ENCODE data around the gene SH3BP2. TPM values are rescaled to one million over a fixed set of nuclear protein-coding genes. Genes with fewer than 3 reads are reported as not detected.

SH3BP2 gene
- total RNA-seq, 1 donor from 2014 or later, result 25.6 TPM

DNA sequence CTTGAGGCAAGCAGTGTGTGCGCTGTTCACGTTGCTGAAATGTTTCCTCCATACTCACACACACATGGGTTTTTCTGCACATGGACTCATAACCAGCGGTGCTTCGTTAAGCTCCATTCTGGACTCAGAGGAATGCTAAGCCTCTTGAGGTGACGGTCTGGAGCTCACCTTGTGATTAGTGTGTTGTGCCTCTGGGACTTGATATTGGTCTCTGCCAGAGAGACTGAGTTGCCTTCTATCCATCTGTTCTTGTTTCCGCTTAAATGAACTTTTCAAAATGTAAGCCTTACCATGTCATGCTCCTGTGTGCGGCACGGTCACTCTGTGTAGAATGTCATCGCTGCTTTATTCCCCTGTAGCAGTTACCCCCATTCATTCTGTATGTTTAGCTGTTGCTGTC lies 93.3 kb downstream of the SH3BP2 start:
- DNase-seq (no peak), ATAC-seq (no peak)
- intact Hi-C loops (cut with micrococcal nuclease), result no loop called here

DNA sequence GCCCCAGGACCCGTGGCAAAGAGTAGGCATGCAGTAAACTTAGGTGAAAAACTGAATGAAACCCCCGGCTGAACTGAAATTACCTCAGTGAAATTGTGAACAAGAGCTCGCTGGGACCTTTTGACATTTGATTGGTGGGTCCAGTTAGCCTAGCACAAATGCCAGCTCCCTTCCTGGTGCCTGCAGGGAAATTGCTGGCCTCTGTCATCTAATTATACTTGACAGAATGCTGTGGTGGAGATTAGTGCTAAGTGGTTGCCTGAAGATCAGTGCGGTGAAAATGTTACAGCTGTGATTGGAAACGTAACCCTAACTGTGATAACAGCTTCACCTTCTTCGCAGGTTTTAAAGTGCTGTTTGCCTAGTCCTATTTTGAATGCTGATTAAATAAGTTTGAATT lies 93.7 kb downstream of the SH3BP2 start:
- intact Hi-C loops (cut with micrococcal nuclease), result no loop called here
- ATAC-seq, result peak; percentile 95
- no peak for DNase-seq

DNA sequence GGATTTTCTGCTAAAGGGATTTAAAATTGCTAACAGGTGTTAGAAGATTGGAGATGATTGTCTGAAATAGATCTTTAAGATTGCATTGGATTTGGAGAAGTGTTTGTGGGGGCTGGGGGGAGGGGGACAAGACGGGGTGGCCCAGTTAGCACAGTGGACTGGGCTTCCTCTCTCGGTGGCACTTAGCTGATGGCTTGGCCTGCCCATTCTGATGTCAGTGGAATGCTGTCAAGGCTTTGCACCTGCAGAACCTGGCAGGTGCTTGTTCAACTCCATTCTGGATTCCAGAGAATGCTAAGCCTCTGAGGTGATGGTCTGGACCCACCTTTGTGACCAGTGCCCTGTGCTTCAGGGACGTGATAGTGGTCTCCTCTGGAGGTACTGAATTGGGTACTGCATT lies 94.5 kb downstream of the SH3BP2 start:
- DNase-seq, result no peak
- ATAC-seq, result no peak
- intact Hi-C loops (cut with micrococcal nuclease), result no loop called here

DNA sequence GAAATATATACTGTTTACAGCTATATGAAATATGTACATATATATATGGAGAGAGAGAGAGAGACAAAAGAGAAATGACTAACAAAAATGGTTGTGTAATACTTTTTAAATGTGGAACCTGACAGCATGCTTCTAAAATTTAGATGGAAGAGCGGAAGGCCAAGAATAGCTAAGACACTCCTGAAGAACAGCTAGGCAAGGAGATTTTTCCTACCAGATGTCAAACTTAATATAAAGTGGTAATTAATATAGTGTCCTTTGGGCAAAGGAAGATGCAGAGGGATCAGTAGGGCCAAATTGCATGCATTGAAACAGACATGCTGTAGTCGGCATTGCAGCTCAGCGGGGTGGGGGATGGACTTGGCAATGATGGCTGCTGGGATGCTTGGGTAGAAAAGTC lies 96.0 kb downstream of the SH3BP2 start:
- ATAC-seq (no peak), DNase-seq (no peak)
- intact Hi-C loops (cut with micrococcal nuclease), result no loop called here

Other genes starting within 250 kb of the SH3BP2 start
- 24.0 TPM for gene TNIP2, start 36.7 kb upstream of the SH3BP2 start, total RNA-seq
- gene ADD1, start 50.8 kb downstream of the SH3BP2 start, total RNA-seq, result 228 TPM
- gene NOP14, start 170.3 kb downstream of the SH3BP2 start, total RNA-seq, result 19.9 TPM
- 9.2 TPM for gene GRK4, start 170.5 kb downstream of the SH3BP2 start, total RNA-seq